K562 (cell line): Measurements from ENCODE around the gene TMC8. TPM values are rescaled to one million over a fixed set of nuclear protein-coding genes. Genes with fewer than 3 reads are reported as not detected.

Source experiments
- ATAC-seq: fragments of 200-7000 bp; cut with Tn5 transposase; 3 replicates; pipeline ENCODE4 v1.9.1; 2020; ENCODE audit warnings: moderate library complexity
- BruUV-seq: library from RNA; stranded (reverse); fragments of 400-500 nt; replicated peaks from 2 replicates; lab custom pipeline; 2021; lab: Mats Ljungman, UMichigan
- CTCF ChIA-PET: fragments of 300-600 bp; formaldehyde crosslinking; extraction: SDS; loops from one replicate; lab custom pipeline; 2021; ENCODE audit warnings: low intra/inter-chr PET ratio; lab: Yijun Ruan, JAX
- POLR2A ChIA-PET: fragments of 300-600, 350-650 bp; sonication (Branson Sonifier 250); formaldehyde crosslinking; extraction: SDS; loops from one replicate; lab custom pipeline; 2021; ENCODE audit warnings: antibody characterized with exemption, inconsistent platforms; lab: Yijun Ruan, JAX
- DNase-seq, 4 experiments: peaks; one replicate each; pipeline versions ENCODE4 v3.0.0 to v3.0.0-alpha.2; 2011 to 2018; ENCODE audit warnings: low spot score in 3 of 4, mixed read lengths in 3 of 4; ENCODE audit errors: extremely low read depth in 1 of 4
- FAIRE-seq: peaks from 2 replicates; lab custom pipeline; 2011; peaks lifted over from hg19 to GRCh38; lab: Jason Lieb, UNC
- H2AFZ ChIP-seq: 2 replicates; pipeline ENCODE4 v1.6.0; 2011; ENCODE audit warnings: low read depth, low read length, control low read depth, inconsistent platforms
- H3K27ac ChIP-seq: fragments of 200-600 bp; 3 replicates; pipeline ENCODE4 v1.8.0; 2011; ENCODE audit warnings: low read depth, mild to moderate bottlenecking, control low read depth, inconsistent platforms, low read length, moderate library complexity, mixed read lengths; ENCODE audit errors: extremely low read depth
- H3K27me3 ChIP-seq, 2 experiments: fragments of 300-600 bp in 1 of 2; 2 replicates in 1 of 2; 3 replicates in 1 of 2; pipeline versions ENCODE4 v1.6.0 to v1.8.0; 2011; ENCODE audit warnings: inconsistent platforms in 2 of 2, low read length in 2 of 2, mild to moderate bottlenecking in 1 of 2, mixed read lengths in 1 of 2, moderate library complexity in 1 of 2; ENCODE audit not compliant: control insufficient read depth in 2 of 2, insufficient read depth in 2 of 2
- H3K36me3 ChIP-seq: fragments of 300-600 bp; 3 replicates; pipeline ENCODE4 v1.8.0; 2011; ENCODE audit warnings: mild to moderate bottlenecking, low read length, inconsistent platforms; ENCODE audit not compliant: control insufficient read depth, insufficient read depth
- H3K4me1 ChIP-seq, 2 experiments: fragments of 200-600 bp in 1 of 2; replicated peaks in 1 of 2; 2 replicates in 1 of 2; 3 replicates in 1 of 2; pipeline versions ENCODE4 v1.5.1 to v1.8.0; 2011; ENCODE audit warnings: inconsistent platforms in 2 of 2, low read length in 2 of 2, mild to moderate bottlenecking in 1 of 2, mixed read lengths in 1 of 2, moderate library complexity in 1 of 2; ENCODE audit not compliant: control insufficient read depth in 2 of 2, insufficient read depth in 2 of 2
- H3K4me2 ChIP-seq: 2 replicates; pipeline ENCODE4 v1.6.1; 2011; ENCODE audit warnings: low read length, control low read depth, inconsistent platforms, mixed read lengths; ENCODE audit not compliant: insufficient read depth
- H3K4me3 ChIP-seq: fragments of 200-600 bp; sonication (generic), shearing (Covaris generic); 2 replicates; pipeline ENCODE4 v1.5.1; 2016; ENCODE audit warnings: control low read depth, inconsistent platforms
- H3K79me2 ChIP-seq: fragments of 200-600 bp; 3 replicates; pipeline ENCODE4 v1.8.0; 2011; ENCODE audit warnings: low read length, inconsistent platforms; ENCODE audit not compliant: control insufficient read depth, insufficient read depth
- H3K9ac ChIP-seq, 2 experiments: 2 replicates each; pipeline versions ENCODE4 v1.6.0 to v1.6.1; 2011; ENCODE audit warnings: low read depth in 2 of 2, low read length in 2 of 2, control low read depth in 1 of 2, inconsistent platforms in 1 of 2, mild to moderate bottlenecking in 1 of 2, mixed read lengths in 1 of 2; ENCODE audit not compliant: insufficient read depth in 1 of 2
- H3K9me1 ChIP-seq: one replicate; pipeline ENCODE4 v1.6.0; 2011; ENCODE audit warnings: inconsistent platforms, mild to moderate bottlenecking, low read length, moderate library complexity; ENCODE audit not compliant: control insufficient read depth, insufficient read depth
- H3K9me3 ChIP-seq: replicated peaks from 2 replicates; pipeline ENCODE4 v1.5.1; 2011; ENCODE audit warnings: low read depth, low read length, inconsistent platforms; ENCODE audit not compliant: control insufficient read depth, insufficient read depth
- H4K20me1 ChIP-seq: replicated peaks from 2 replicates; pipeline ENCODE4 v1.6.1; 2011; ENCODE audit warnings: low read length, inconsistent platforms, mixed read lengths; ENCODE audit not compliant: control insufficient read depth, insufficient read depth
- CBFA2T2 ChIP-seq: fragments of 450-650 bp; conservative IDR thresholded peaks from 2 replicates; pipeline ENCODE4 v1.6.1; 2017; ENCODE audit warnings: mild to moderate bottlenecking
- CBX5 ChIP-seq: IDR thresholded peaks from 2 replicates; pipeline ENCODE4 v1.6.1; 2014; ENCODE audit warnings: low read depth, borderline replicate concordance
- E4F1 ChIP-seq: fragments of 250-450 bp; sonication (Bioruptor Pico); IDR thresholded peaks from 2 replicates; pipeline ENCODE4 v1.5.0; 2021; ENCODE audit warnings: mild to moderate bottlenecking, borderline replicate concordance
- FOXJ2 ChIP-seq: fragments of 200-800 bp; sonication (Bioruptor generic); IDR thresholded peaks from 2 replicates; pipeline ENCODE4 v1.6.1; 2016; ENCODE audit warnings: missing genetic modification characterization, missing compliant biosample characterization
- HMGN3 ChIP-seq: IDR thresholded peaks from 2 replicates; pipeline ENCODE4 v1.6.1; 2011; ENCODE audit warnings: borderline replicate concordance, low read depth, mild to moderate bottlenecking, mixed read lengths, low read length; ENCODE audit not compliant: insufficient read length; ENCODE audit errors: extremely low read depth
- MTF1 ChIP-seq: fragments of 250-450 bp; sonication (Bioruptor Pico); IDR thresholded peaks from 2 replicates; pipeline ENCODE4 v1.9.0; 2021; ENCODE audit warnings: moderate library complexity, mild to moderate bottlenecking, inconsistent platforms, borderline replicate concordance
- SMAD1 ChIP-seq: fragments of 150-350 bp; IDR thresholded peaks from 2 replicates; pipeline ENCODE4 v1.6.1; 2014; ENCODE audit warnings: low read length, low read depth; ENCODE audit not compliant: partially characterized antibody
- ZEB2 ChIP-seq: fragments of 450-650 bp; IDR thresholded peaks from 2 replicates; pipeline ENCODE4 v1.6.1; 2016
- ZNF232 ChIP-seq: sonication (generic); formaldehyde crosslinking; IDR thresholded peaks from 2 replicates; pipeline ENCODE4 v1.8.0; 2022; ENCODE audit warnings: mild to moderate bottlenecking, missing genetic modification reagents
- ZNF431 ChIP-seq: sonication (generic); formaldehyde crosslinking; IDR thresholded peaks from 2 replicates; pipeline ENCODE4 v1.8.0; 2022; ENCODE audit warnings: mild to moderate bottlenecking, missing genetic modification reagents
- WGBS: fragments of 100-300 bp; shearing (Covaris generic); methylation state at CpG from one replicate; pipeline ENCODE4 v1.1.6; 2016; ENCODE audit warnings: low coverage, mixed read lengths; ENCODE audit not compliant: insufficient coverage; ENCODE audit errors: missing lambda C conversion rate; 5-methylcytosine and 5-hydroxymethylcytosine counted together
- in situ Hi-C: fragments of 300-500 bp; cut with MboI; formaldehyde crosslinking; loops from 4 replicates; pipeline ENCODE4 v1.15.0; 2018; ENCODE audit warnings: inconsistent platforms, mixed read lengths
- intact Hi-C: fragments of 100-400 bp; cut with micrococcal nuclease; formaldehyde crosslinking; loops from 2 replicates; pipeline ENCODE4 v1.14.2; 2022
- polyA plus RNA-seq, 8 experiments: library from polyadenylated mRNA; depleted of rRNA in 4 of 8; stranded (reverse) in 5 of 8; unstranded in 3 of 8; fragments of >200 nt; fragmentation: Nextera tagmentation in 2 of 8; fragmentation: Illumina TruSeq in 1 of 8; extraction: Ambion mirVana in 2 of 8; extraction: Trizol in 1 of 8; gene quantifications; 2 replicates each; pipeline versions ENCODE4 v1.2.1 to v1.2.3, GENCODE V29; 2011 to 2014; ENCODE audit warnings: inconsistent platforms in 1 of 8, missing spikeins in 1 of 8
- total RNA-seq, 7 experiments: library from RNA; depleted of rRNA in 6 of 7; stranded (reverse); fragments of >200 nt in 6 of 7; fragmentation: Illumina TruSeq in 2 of 7; extraction: Trizol in 2 of 7; gene quantifications; 2 replicates each; pipeline versions ENCODE4 v1.2.1 to v1.2.3, GENCODE V29; 2011 to 2021; ENCODE audit warnings: low replicate concordance in 1 of 7
- TF ChIP-seq, protein P1 (sequence below): IDR thresholded peaks from 3 replicates; pipeline ENCODE4 v1.6.1; 2011; ENCODE audit warnings: borderline replicate concordance, mild to moderate bottlenecking, moderate library complexity; ENCODE audit not compliant: insufficient read length; ENCODE audit errors: extremely low read depth
- TF ChIP-seq, protein P2 (sequence below): sonication (generic); formaldehyde crosslinking; IDR thresholded peaks from 2 replicates; pipeline ENCODE4 v1.8.0; 2022; ENCODE audit warnings: missing genetic modification reagents, mild to moderate bottlenecking, moderate library complexity, borderline replicate concordance

The TMC8 gene
- total and polyA plus RNA-seq, 9 of the 15 experiments (the other 6 are each of a cell fraction or from before 2014, with no cell fraction given) = 0.13 to 10.9 (median 2.8) TPM

DNA sequence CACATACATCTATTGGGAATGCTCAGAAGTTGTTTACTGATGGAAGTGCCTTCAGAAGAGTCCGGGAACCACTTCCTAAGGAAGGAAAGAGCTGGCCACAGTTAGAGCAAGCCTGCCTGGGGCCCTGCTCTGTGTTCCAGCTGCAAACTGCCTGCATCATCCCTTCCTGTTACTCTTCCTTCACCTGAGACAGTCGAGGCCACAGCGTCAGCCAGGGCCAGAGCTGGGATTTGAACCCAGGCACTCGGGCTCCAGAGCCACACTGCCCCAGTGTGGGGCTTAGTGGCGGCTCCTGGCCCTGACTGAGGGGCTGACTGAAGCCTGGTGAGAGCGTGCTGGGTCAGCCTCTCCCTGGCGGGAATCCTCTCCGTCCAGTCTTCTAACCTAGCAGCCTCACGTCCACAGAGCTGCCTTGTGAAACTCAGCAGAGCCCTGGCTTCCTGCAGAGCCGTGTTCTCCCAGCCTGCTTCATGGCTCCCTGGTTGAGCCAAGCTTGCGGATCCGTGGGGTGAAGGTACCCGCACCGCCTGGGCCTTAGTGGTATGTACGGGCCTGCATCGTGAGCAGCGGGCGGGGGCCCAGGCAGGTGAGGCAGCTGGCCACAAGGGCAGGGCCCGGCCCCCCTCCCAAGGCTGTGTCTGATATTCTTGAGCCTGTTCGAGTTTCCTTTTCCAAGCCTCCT lies 11.0 kb downstream of the TMC8 start (continued):
- TF ChIP-seq, protein P1, sequence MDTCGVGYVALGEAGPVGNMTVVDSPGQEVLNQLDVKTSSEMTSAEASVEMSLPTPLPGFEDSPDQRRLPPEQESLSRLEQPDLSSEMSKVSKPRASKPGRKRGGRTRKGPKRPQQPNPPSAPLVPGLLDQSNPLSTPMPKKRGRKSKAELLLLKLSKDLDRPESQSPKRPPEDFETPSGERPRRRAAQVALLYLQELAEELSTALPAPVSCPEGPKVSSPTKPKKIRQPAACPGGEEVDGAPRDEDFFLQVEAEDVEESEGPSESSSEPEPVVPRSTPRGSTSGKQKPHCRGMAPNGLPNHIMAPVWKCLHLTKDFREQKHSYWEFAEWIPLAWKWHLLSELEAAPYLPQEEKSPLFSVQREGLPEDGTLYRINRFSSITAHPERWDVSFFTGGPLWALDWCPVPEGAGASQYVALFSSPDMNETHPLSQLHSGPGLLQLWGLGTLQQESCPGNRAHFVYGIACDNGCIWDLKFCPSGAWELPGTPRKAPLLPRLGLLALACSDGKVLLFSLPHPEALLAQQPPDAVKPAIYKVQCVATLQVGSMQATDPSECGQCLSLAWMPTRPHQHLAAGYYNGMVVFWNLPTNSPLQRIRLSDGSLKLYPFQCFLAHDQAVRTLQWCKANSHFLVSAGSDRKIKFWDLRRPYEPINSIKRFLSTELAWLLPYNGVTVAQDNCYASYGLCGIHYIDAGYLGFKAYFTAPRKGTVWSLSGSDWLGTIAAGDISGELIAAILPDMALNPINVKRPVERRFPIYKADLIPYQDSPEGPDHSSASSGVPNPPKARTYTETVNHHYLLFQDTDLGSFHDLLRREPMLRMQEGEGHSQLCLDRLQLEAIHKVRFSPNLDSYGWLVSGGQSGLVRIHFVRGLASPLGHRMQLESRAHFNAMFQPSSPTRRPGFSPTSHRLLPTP = peak; percentile 45

DNA sequence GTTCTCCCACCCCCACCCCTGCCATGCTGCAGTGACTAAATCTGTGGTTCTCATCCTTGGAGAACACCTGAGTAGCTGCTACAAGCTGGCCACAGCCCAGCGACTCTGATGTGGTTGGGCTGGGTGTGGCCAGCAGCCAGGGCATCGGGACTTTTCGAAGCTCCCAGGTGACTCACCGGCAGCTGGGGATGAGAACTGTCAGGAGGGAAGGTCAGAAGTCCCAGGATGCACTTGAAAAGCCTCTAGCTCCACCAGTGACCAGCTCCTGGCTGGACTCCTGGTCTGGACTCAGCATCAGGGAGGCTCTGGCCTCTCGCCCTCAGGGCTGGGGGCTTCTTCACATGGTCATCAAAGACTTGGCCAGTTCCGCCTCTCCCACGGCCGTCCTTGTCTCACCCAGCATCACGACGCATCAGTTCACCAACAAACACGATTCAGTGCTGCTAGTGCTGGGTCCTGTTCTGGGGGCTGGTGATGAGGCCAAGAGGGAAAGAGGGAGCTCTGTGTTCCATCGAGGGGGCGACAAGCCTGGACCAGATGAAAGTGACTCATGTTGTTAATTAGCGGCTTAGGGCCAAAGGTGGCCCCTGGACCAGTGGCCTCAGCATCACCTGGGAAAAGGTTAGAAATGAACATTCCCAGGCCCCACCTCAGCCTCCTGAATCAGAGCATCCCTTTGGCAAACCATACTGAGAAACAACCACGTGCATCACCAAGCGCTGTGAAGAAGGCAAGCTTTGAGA lies 11.7 kb downstream of the TMC8 start:
- Histone ChIP-seq H3K4me1 (peaks cover 74 to 99% of the 10 kb centered on the region in 2 experiments), H3K36me3 (no peaks in the 10 kb centered on the region), H3K4me3 (no peak overlapping the region), H3K27me3 (no peaks in the 10 kb centered on the region), H2AFZ (no peak overlapping the region), H3K9ac (peak overlapping the region in 1 of 2 experiments; percentile 88; a peak in 2 of 4 replicates), H3K9me3 (no peaks in the 10 kb centered on the region), H3K79me2 (peaks cover 24% of the 10 kb centered on the region), H4K20me1 (no peaks in the 10 kb centered on the region), H3K4me2 (no peak overlapping the region), H3K27ac (no peak overlapping the region), H3K9me1 (peaks cover 2% of the 10 kb centered on the region)
- ChIA-PET CTCF (no interaction called here), POLR2A (interaction anchor here (0.5 to 3.3 kb wide), 5 partner anchors 16 to 73 kb away, joined by 3 to 23 read pairs (median 3); partner anchors contain the start of genes AFMID and TK1)
- BruUV-seq = no TSS peak
- no peak for FAIRE-seq
- no peak for ATAC-seq
- peak in 3 of 4 experiments; percentile 30 to 49 (median 45) for DNase-seq
- 53% methylated on average over 15 of the region's 16 CpGs for WGBS
- in situ Hi-C loops = no loop called here
- intact Hi-C loops = loop anchor here (5.0 kb wide), 1 partner anchor 35 kb away; no protein-coding TSS in a partner anchor
- TF ChIP-seq ZEB2 (peak; percentile 69; the same call in 1 of the 2 replicates), ZNF431 (CRISPR knock-in tag) (no peak), FOXJ2 (no peak), E4F1 (no peak), ZNF232 (CRISPR knock-in tag) (no peak), SMAD1 (no peak), HMGN3 (no peak), CBFA2T2 (peak; percentile 19; the same call in 1 of the 2 replicates), MTF1 (CRISPR knock-in tag) (no peak), CBX5 (no peak)
- TF ChIP-seq, protein P2, sequence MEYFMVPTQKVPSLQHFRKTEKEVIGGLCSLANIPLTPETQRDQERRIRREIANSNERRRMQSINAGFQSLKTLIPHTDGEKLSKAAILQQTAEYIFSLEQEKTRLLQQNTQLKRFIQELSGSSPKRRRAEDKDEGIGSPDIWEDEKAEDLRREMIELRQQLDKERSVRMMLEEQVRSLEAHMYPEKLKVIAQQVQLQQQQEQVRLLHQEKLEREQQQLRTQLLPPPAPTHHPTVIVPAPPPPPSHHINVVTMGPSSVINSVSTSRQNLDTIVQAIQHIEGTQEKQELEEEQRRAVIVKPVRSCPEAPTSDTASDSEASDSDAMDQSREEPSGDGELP (CRISPR knock-in tag) = peak; percentile 61; the same call in 1 of the 2 replicates
